HCT116 (cell line): ENCODE results near the gene RNGTT. TPM values are rescaled to one million over a fixed set of nuclear protein-coding genes. Genes with fewer than 3 reads are reported as not detected.

Source experiments
- ATAC-seq: fragments of 200-7000 bp; cut with Tn5 transposase; 2 replicates; pipeline ENCODE4 v1.9.1; 2020; ENCODE audit warnings: mild to moderate bottlenecking, moderate library complexity
- BruUV-seq: library from RNA; stranded (reverse); fragments of 400-500 nt; replicated peaks from 2 replicates; lab custom pipeline; 2021; lab: Mats Ljungman, UMichigan
- CTCF ChIA-PET: fragments of 300-600 bp; sonication (Branson Sonifier 250); formaldehyde crosslinking; loops from one replicate; lab custom pipeline; 2021; ENCODE audit warnings: antibody characterized with exemption; lab: Charles Lee
- POLR2A ChIA-PET: fragments of 300-600, 350-600 bp; sonication (Branson Sonifier 250); formaldehyde crosslinking; loops from one replicate; lab custom pipeline; 2021; ENCODE audit warnings: antibody characterized with exemption; lab: Charles Lee
- RAD21 ChIA-PET, 2 experiments: fragments of 300-600 bp; sonication (Branson Sonifier 250); formaldehyde crosslinking; loops; one replicate each; lab custom pipeline; 2023; ENCODE audit warnings: low total read pairs in 2 of 2; ENCODE audit not compliant: uncharacterized antibody in 2 of 2, unreplicated experiment in 2 of 2, low non-redundant PET in 1 of 2; lab: Charles Lee
- DNase-seq: peaks from one replicate; pipeline ENCODE4 v3.0.0-alpha.2; 2010; ENCODE audit warnings: low read depth, low spot score
- H2AFZ ChIP-seq: fragments of 200-600 bp; shearing (Covaris generic), sonication (generic); 2 replicates; pipeline ENCODE4 v1.6.1; 2017; ENCODE audit warnings: low read depth, mixed run types, mixed read lengths, antibody characterized with exemption, low read length; ENCODE audit not compliant: poor library complexity, severe bottlenecking
- H3K27ac ChIP-seq: 2 replicates; pipeline ENCODE4 v1.5.1; 2012; ENCODE audit warnings: low read depth, low read length
- H3K27me3 ChIP-seq: fragments of 200-600 bp; sonication (generic); 2 replicates; pipeline ENCODE4 v1.6.1; 2016; ENCODE audit warnings: mixed run types, low read length, mixed read lengths; ENCODE audit not compliant: insufficient read depth
- H3K36me3 ChIP-seq, 2 experiments: fragments of 200-500 bp in 1 of 2; fragments of 200-600 bp in 1 of 2; sonication (Bioruptor generic) in 1 of 2; sonication (generic) in 1 of 2; 2 replicates each; pipeline versions ENCODE4 v1.5.1 to v1.6.1; 2014 to 2016; ENCODE audit warnings: low read length in 2 of 2, inconsistent platforms in 1 of 2, mixed read lengths in 1 of 2, mixed run types in 1 of 2; ENCODE audit not compliant: insufficient read depth in 2 of 2, control insufficient read depth in 1 of 2
- H3K4me1 ChIP-seq, 2 experiments: fragments of 200-600 bp in 1 of 2; sonication (generic) in 1 of 2; 2 replicates each; pipeline versions ENCODE4 v1.5.1 to v1.6.1; 2012 to 2017; ENCODE audit warnings: low read length in 2 of 2, inconsistent platforms in 1 of 2, mild to moderate bottlenecking in 1 of 2, mixed read lengths in 1 of 2, mixed run types in 1 of 2, moderate library complexity in 1 of 2; ENCODE audit not compliant: insufficient read depth in 2 of 2, control insufficient read depth in 1 of 2
- H3K4me2 ChIP-seq: fragments of 200-600 bp; sonication (generic); 2 replicates; pipeline ENCODE4 v1.6.1; 2017; ENCODE audit warnings: mixed run types, low read length, mixed read lengths
- H3K4me3 ChIP-seq, 2 experiments: fragments of 200-600 bp in 1 of 2; sonication (generic) in 1 of 2; replicated peaks in 1 of 2; 2 replicates each; pipeline ENCODE4 v1.5.1; 2011 to 2016; ENCODE audit warnings: low read length in 2 of 2, control low read depth in 1 of 2, low read depth in 1 of 2, mild to moderate bottlenecking in 1 of 2, mixed read lengths in 1 of 2, mixed run types in 1 of 2
- H3K79me2 ChIP-seq: fragments of 200-600 bp; sonication (generic); 2 replicates; pipeline ENCODE4 v1.6.1; 2017; ENCODE audit warnings: mild to moderate bottlenecking, mixed run types, low read length, moderate library complexity, mixed read lengths; ENCODE audit not compliant: insufficient read depth
- H3K9ac ChIP-seq: fragments of 200-600 bp; sonication (generic); 2 replicates; pipeline ENCODE4 v1.6.1; 2016; ENCODE audit warnings: low read length, mixed read lengths
- H3K9me2 ChIP-seq: fragments of 200-600 bp; sonication (generic), shearing (Covaris generic); 2 replicates; pipeline ENCODE4 v1.6.1; 2017; ENCODE audit warnings: mixed run types, mild to moderate bottlenecking, moderate library complexity; ENCODE audit not compliant: insufficient read depth
- H3K9me3 ChIP-seq, 2 experiments: fragments of 200-500 bp in 1 of 2; fragments of 200-600 bp in 1 of 2; sonication (Bioruptor generic) in 1 of 2; sonication (generic) in 1 of 2; 2 replicates each; pipeline ENCODE4 v1.6.1; 2014 to 2017; ENCODE audit warnings: low read length in 2 of 2, mixed read lengths in 2 of 2, inconsistent platforms in 1 of 2, low read depth in 1 of 2, mild to moderate bottlenecking in 1 of 2, mixed run types in 1 of 2, moderate library complexity in 1 of 2; ENCODE audit not compliant: control insufficient read depth in 1 of 2, insufficient read depth in 1 of 2
- H4K20me1 ChIP-seq: fragments of 200-600 bp; sonication (generic), shearing (Covaris generic); 2 replicates; pipeline ENCODE4 v1.6.1; 2017; ENCODE audit warnings: mixed run types, mild to moderate bottlenecking, moderate library complexity; ENCODE audit not compliant: insufficient read depth
- ATF3 ChIP-seq: IDR thresholded peaks from 2 replicates; pipeline ENCODE4 v1.6.1; 2012
- CBX3 ChIP-seq: IDR thresholded peaks from 2 replicates; pipeline ENCODE4 v1.6.1; 2012; ENCODE audit warnings: low read depth
- CTCF ChIP-seq, 3 experiments: fragments of 200-600 bp in 1 of 3; sonication (generic) in 1 of 3; IDR thresholded peaks in 2 of 3; conservative IDR thresholded peaks in 1 of 3; 2 replicates each; pipeline ENCODE4 v1.5.1; 2012 to 2017; ENCODE audit warnings: low read depth in 2 of 3, low read length in 2 of 3, antibody characterized with exemption in 1 of 3, borderline replicate concordance in 1 of 3, control low read depth in 1 of 3, mild to moderate bottlenecking in 1 of 3, mixed read lengths in 1 of 3, mixed run types in 1 of 3, moderate library complexity in 1 of 3; ENCODE audit not compliant: insufficient read depth in 1 of 3
- EGR1 ChIP-seq: IDR thresholded peaks from 2 replicates; pipeline ENCODE4 v1.6.1; 2012; ENCODE audit warnings: low read depth
- ELF1 ChIP-seq: IDR thresholded peaks from 2 replicates; pipeline ENCODE4 v1.6.1; 2012; ENCODE audit warnings: low read depth, borderline replicate concordance
- FOSL1 ChIP-seq: IDR thresholded peaks from 2 replicates; pipeline ENCODE4 v1.6.1; 2012; ENCODE audit warnings: low read depth
- JUND ChIP-seq: IDR thresholded peaks from 2 replicates; pipeline ENCODE4 v1.6.1; 2012
- MAX ChIP-seq: IDR thresholded peaks from 2 replicates; pipeline ENCODE4 v1.6.1; 2012
- RAD21 ChIP-seq: IDR thresholded peaks from 2 replicates; pipeline ENCODE4 v1.6.1; 2012; ENCODE audit warnings: low read depth, mild to moderate bottlenecking
- SIN3A ChIP-seq: IDR thresholded peaks from 2 replicates; pipeline ENCODE4 v1.6.1; 2012; ENCODE audit warnings: low read depth
- ZFX ChIP-seq: fragments of 450-650 bp; IDR thresholded peaks from 2 replicates; pipeline ENCODE4 v1.6.1; 2017
- intact Hi-C: fragments of 100-400 bp; cut with micrococcal nuclease; formaldehyde crosslinking; loops from 2 replicates; pipeline ENCODE4 v1.10.0; 2022
- total RNA-seq: library from RNA; stranded (reverse); gene quantifications from one replicate; pipeline ENCODE4 v1.2.1, GENCODE V29; 2021; ENCODE audit not compliant: unreplicated experiment

Gene RNGTT
- total RNA-seq, 1 experiment from 2014 or later = 23.0 TPM

GRCh38 chr6:88804701-88805100, 158.7 kb downstream of the RNGTT start:
- DNase-seq = no peak
- ATAC-seq = no peak

More at GRCh38 chr6:88804701-88805100, 158.7 kb downstream of the RNGTT start:
- Histone ChIP-seq H3K36me3 (no peaks in the 10 kb centered on the region), H3K27me3 (no peaks in the 10 kb centered on the region), H2AFZ (no peak overlapping the region), H3K27ac (no peak overlapping the region), H3K9ac (no peak overlapping the region), H4K20me1 (no peaks in the 10 kb centered on the region; the same call in 1 of the 2 replicates), H3K79me2 (no peaks in the 10 kb centered on the region), H3K4me2 (no peak overlapping the region), H3K9me2 (no peaks in the 10 kb centered on the region), H3K9me3 (peaks cover 0 to 5% of the 10 kb centered on the region in 2 experiments; a peak in 2 of 4 replicates), H3K4me3 (no peak overlapping the region), H3K4me1 (no peaks in the 10 kb centered on the region)
- CTCF ChIA-PET = no interaction called here
- no TSS peak for BruUV-seq
- intact Hi-C loops = no loop called here
- RAD21 ChIA-PET = no interaction called here
- POLR2A ChIA-PET = no interaction called here
- TF ChIP-seq JUND = no peak
- TF ChIP-seq SIN3A = no peak
- TF ChIP-seq MAX = no peak
- TF ChIP-seq RAD21 = no peak
- no peak for TF ChIP-seq FOSL1
- no peak for TF ChIP-seq ATF3
- TF ChIP-seq ELF1 = no peak
- TF ChIP-seq EGR1 = no peak
- TF ChIP-seq ZFX = no peak
- TF ChIP-seq CBX3 = no peak
- TF ChIP-seq CTCF (IDR thresholded peaks at IDR 0.05 in 2 of 3, conservative IDR thresholded peaks at IDR 0.05 in 1 of 3; ENCODE audit: borderline replicate concordance in 1 of 3, insufficient read depth in 1 of 3, low read depth in 2 of 3, low read length in 2 of 3) = no peak
- TF ChIP-seq, all 23 proteins: peak for 0
